BJ (cell line): ENCODE measurements around the gene INSC. TPM values are rescaled to one million over a fixed set of nuclear protein-coding genes. Genes with fewer than 3 reads are reported as not detected.

Experiments used
- CTCF ChIA-PET: fragments of 350-600 bp; formaldehyde crosslinking; extraction: SDS; loops from one replicate; lab custom pipeline; 2021; ENCODE audit warnings: antibody characterized with exemption, inconsistent platforms; lab: Yijun Ruan, JAX
- POLR2A ChIA-PET: fragments of 300-600 bp; sonication (Branson Sonifier 250); formaldehyde crosslinking; extraction: SDS; loops from one replicate; lab custom pipeline; 2021; ENCODE audit warnings: antibody characterized with exemption; lab: Charles Lee
- DNase-seq: peaks from one replicate; pipeline ENCODE4 v3.0.0-alpha.2; 2011; ENCODE audit warnings: low read depth
- H3K27me3 ChIP-seq: 2 replicates; pipeline ENCODE4 v1.6.0; 2011; ENCODE audit warnings: low read length; ENCODE audit not compliant: control insufficient read depth, insufficient read depth
- H3K36me3 ChIP-seq: 2 replicates; pipeline ENCODE4 v1.5.1; 2011; ENCODE audit warnings: low read length; ENCODE audit not compliant: control insufficient read depth, insufficient read depth
- H3K4me3 ChIP-seq: 2 replicates; pipeline ENCODE4 v1.5.1; 2011; ENCODE audit warnings: low read depth, mild to moderate bottlenecking, control low read depth, low read length
- CTCF ChIP-seq: IDR thresholded peaks from 2 replicates; pipeline ENCODE4 v1.5.1; 2011; ENCODE audit warnings: low read depth, mild to moderate bottlenecking, control low read depth, inconsistent platforms, low read length, moderate library complexity; ENCODE audit not compliant: insufficient read depth
- polyA plus RNA-seq: library from polyadenylated mRNA; depleted of rRNA; stranded (reverse); fragments of >200 nt; gene quantifications from 2 replicates; pipeline ENCODE4 v1.2.3, GENCODE V29; 2011

The INSC gene
- polyA plus RNA-seq, 1 experiment = 0.10 TPM

DNA sequence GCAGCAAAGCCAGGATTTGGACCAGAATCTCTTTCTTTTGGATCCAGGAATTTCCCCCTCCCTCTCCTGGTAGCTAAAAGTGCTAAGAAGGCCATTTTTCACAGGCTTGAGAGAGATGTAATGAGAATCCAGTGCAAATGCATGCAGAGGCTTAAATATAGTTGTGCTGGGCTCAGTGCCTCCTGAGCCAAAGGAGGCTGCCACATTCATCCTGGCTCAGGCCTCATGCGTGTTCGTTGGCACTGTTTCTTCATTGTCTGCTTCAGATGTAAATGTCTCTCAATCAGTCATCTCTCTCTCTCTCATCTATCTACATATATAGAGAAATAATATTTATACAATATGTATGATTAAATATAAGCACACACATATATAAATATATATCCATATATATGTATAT lies 83.6 kb downstream of the INSC start:
- POLR2A ChIA-PET = interaction anchor here (1.0 kb wide), 1 partner anchor 8 kb away, joined by 3 read pairs; no protein-coding TSS in a partner anchor
- Histone ChIP-seq H3K27me3 (no peaks in the 10 kb centered on the region; the same call in 1 of the 2 replicates), H3K36me3 (no peaks in the 10 kb centered on the region), H3K4me3 (no peak overlapping the region)
- TF ChIP-seq CTCF = no peak
- DNase-seq = no peak
- CTCF ChIA-PET = interaction anchor here (1.0 to 2.8 kb wide), 4 partner anchors 13 to 102 kb away, joined by 3 to 18 read pairs (median 3); no protein-coding TSS in a partner anchor

DNA sequence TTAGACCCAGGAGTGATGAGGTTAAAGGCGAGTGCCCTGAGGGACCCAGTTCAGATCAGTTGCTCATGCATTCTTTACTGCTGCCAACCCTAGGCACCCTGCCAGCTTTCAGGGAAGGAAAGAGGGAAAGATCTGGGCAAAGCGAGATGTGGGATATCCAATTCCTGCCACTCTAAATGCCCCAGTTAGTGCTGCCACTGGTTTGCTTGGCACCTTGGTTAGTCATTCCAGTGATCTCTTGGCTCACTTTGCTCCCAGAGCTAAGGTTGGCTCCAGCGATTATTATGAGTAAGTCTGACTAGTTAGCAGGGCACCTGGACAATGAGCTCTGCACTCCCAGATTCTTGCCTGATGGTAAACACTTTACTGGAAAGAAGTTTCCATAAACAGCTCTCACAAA lies 85.0 kb downstream of the INSC start:
- ChIA-PET POLR2A (no interaction called here), CTCF (interaction anchor here (0.8 to 2.8 kb wide), 5 partner anchors 8 to 98 kb away, joined by 3 to 18 read pairs (median 3); no protein-coding TSS in a partner anchor)
- Histone ChIP-seq H3K36me3 (no peaks in the 10 kb centered on the region), H3K4me3 (no peak overlapping the region), H3K27me3 (peaks cover 1% of the 10 kb centered on the region; the same call in 1 of the 2 replicates)
- TF ChIP-seq CTCF = no peak
- DNase-seq = no peak

DNA sequence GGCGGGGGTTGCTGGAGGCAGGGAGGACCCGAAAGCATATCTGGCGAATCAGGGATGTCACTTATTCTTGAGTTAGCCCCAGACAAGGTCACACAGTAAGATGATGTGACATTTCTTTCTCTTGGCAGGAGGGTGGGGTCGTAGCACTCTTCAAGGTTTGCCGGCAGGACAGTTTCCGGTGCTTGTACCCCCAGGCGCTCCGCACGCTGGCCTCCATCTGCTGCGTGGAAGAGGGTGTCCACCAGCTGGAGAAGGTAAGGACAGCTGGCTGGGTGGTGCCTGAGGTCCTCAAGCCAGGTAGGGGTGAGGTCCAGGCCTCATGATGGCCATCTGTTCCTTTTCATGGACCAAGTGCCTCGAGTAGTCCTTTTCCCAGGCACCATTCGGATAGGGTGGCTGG lies 86.0 kb downstream of the INSC start:
- Histone ChIP-seq H3K36me3 (no peaks in the 10 kb centered on the region), H3K27me3 (peaks cover 2% of the 10 kb centered on the region; the same call in 1 of the 2 replicates), H3K4me3 (no peak overlapping the region)
- DNase-seq = no peak
- ChIA-PET POLR2A (no interaction called here), CTCF (interaction anchor here (0.9 kb wide), 2 partner anchors 7 to 96 kb away, joined by 3 read pairs; no protein-coding TSS in a partner anchor)
- no peak for TF ChIP-seq CTCF

GRCh38 chr11:15201586-15201985 lies 86.9 kb downstream of the INSC start:
- Histone ChIP-seq H3K4me3 (no peak overlapping the region), H3K27me3 (peaks cover 3% of the 10 kb centered on the region), H3K36me3 (no peaks in the 10 kb centered on the region)
- CTCF ChIA-PET = interaction anchor here (0.7 to 11.2 kb wide), 3 partner anchors 15 to 612 kb away, joined by 3 to 276 read pairs (median 4); no protein-coding TSS in a partner anchor
- DNase-seq = no peak
- POLR2A ChIA-PET = no interaction called here
- no peak for TF ChIP-seq CTCF

DNA sequence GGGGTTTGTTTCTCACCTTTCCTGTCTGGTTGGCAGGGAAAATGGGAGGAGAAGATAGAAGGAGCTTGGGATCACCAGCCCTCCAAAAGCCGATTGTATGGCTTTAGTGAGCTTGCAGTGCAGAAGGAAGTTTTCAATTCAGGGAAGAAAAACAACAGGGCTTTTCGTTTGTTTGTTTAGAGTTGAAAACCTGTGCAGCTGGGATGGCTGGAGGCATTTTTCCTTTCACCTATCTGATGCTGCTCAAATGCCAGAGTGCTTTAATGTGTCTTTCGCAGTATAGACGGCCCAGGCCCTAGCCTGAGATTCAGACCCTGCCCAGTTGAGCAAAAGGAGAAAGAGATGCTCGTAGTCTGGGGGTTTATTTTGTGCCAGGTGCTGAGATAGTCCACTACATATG lies 87.9 kb downstream of the INSC start:
- no peak overlapping the region for H3K4me3 ChIP-seq
- no peak for TF ChIP-seq CTCF
- DNase-seq = no peak
- H3K36me3 ChIP-seq = no peaks in the 10 kb centered on the region
- ChIA-PET CTCF (interaction anchor here (1.0 to 11.2 kb wide), 4 partner anchors 85 to 295 kb away, joined by 3 to 276 read pairs (median 10); no protein-coding TSS in a partner anchor), POLR2A (no interaction called here)
- H3K27me3 ChIP-seq = peaks cover 4% of the 10 kb centered on the region
